GM12892 (cell line): ENCODE results near the gene HPN.

ENCODE experiments used
- POLR2A ChIP-seq: IDR thresholded peaks from 2 replicates; pipeline ENCODE4 v1.6.1; 2011; ENCODE audit warnings: low read depth, low read length, control low read depth
- POLR2AphosphoS5 ChIP-seq: IDR thresholded peaks from 2 replicates; pipeline ENCODE4 v1.6.1; 2011; ENCODE audit warnings: low read depth, low read length, control low read depth
- TAF1 ChIP-seq: IDR thresholded peaks from 2 replicates; pipeline ENCODE4 v1.6.1; 2011; ENCODE audit warnings: low read depth, mild to moderate bottlenecking, control low read depth, low read length, borderline replicate concordance

DNA sequence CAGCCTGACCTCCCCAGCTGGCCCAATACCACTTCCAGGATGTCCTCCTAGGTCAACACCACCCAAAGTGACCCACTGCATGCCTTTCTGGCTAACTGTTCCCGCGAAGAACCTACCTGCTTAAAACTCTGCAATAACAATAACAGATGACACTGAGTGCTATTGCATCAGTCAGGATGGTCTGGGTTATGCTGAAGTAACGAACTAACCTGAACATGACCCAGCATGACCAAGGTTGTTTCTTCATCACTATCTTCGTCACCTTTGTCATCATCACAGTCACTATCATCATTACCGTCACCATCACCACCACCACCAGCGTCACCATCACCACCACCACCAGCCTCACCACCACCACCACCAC lies 63.5 kb downstream of the HPN start:
- TF ChIP-seq POLR2A (no peak), POLR2AphosphoS5 (no peak), TAF1 (no peak)
